ENCODE measurements around the gene CENPO. TPM values are rescaled to one million over a fixed set of nuclear protein-coding genes. Genes with fewer than 3 reads are reported as not detected.

Gene CENPO
- total RNA-seq, 2 experiments from 2014 or later: 53.6 to 59.2 TPM

DNA sequence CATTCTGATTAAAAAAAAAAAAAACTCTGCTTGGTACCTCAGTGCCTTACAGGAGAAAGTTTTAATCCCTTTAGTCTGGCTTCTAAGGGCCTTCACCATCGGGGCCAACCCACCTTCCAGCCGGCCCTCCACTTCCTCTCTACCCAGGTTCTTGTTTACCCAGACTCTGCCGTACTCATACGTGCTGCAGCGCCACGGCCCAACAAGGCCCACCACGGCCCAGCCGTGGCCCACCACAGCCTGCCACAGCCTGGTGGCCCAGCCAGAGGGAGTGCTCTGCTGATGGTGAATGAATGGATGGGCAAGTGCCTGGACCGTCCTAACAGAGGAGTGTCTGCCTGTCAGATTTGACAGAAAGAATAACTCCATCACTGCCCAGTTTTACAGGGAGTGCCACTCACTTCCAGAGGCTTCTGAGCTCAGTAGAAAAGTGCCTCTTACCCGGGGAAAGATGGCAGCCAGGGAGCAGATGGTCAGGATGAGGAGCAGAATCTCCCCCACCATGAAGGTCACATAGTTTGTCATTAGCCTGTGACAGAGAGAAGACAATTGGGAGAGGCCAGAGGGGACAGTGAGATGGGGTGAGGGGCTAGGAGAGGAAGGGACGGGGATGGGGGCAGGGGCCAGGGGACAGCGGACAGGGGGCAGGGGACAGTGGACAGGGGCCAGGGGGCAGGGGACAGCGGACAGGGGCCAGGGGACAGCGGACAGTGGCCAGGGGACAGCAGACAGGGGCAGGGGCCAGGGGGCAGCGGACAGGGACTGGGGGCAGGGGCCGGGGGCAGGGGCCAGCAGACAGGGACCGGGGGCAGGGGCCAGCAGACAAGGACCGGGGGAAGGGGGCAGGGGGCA lies 38.2 kb downstream of the CENPO start:
- Histone ChIP-seq H4K20me1 (ENCODE audit: insufficient read depth, low read length) (no peaks in the 10 kb centered on the region), H2AFZ (ENCODE audit: low read length) (no peak overlapping the region), H3K9me3 (ENCODE audit: low read length) (no peaks in the 10 kb centered on the region), H3K4me1 (ENCODE audit: insufficient read depth, low read length, poor library complexity, severe bottlenecking) (peaks cover 11% of the 10 kb centered on the region), H3K79me2 (ENCODE audit: insufficient read depth, low read depth, low read length) (no peaks in the 10 kb centered on the region), H3K4me3 (ENCODE audit: low read depth, low read length, poor library complexity, severe bottlenecking) (no peak overlapping the region), H3K4me2 (ENCODE audit: low read length) (no peak overlapping the region), H3K27ac (ENCODE audit: low read depth, low read length, poor library complexity, severe bottlenecking) (no peak overlapping the region), H3K9me2 (ENCODE audit: insufficient read depth, low read length) (no peaks in the 10 kb centered on the region), H3K36me3 (ENCODE audit: insufficient read depth, low read length) (peaks cover 38% of the 10 kb centered on the region)
- ChIA-PET POLR2A (no interaction called here), CTCF (ENCODE audit: unreplicated experiment) (no interaction called here)
- no peak for DNase-seq (ENCODE audit: low spot score)
- no TSS peak for BruUV-seq (replicated peaks)
- intact Hi-C loops (cut with micrococcal nuclease; ENCODE audit: unreplicated experiment): no loop called here
- TF ChIP-seq EZH2phosphoT487 (IDR thresholded peaks at IDR 0.05; ENCODE audit: borderline replicate concordance, low read depth, low read length): no peak
- TF ChIP-seq, protein P1, sequence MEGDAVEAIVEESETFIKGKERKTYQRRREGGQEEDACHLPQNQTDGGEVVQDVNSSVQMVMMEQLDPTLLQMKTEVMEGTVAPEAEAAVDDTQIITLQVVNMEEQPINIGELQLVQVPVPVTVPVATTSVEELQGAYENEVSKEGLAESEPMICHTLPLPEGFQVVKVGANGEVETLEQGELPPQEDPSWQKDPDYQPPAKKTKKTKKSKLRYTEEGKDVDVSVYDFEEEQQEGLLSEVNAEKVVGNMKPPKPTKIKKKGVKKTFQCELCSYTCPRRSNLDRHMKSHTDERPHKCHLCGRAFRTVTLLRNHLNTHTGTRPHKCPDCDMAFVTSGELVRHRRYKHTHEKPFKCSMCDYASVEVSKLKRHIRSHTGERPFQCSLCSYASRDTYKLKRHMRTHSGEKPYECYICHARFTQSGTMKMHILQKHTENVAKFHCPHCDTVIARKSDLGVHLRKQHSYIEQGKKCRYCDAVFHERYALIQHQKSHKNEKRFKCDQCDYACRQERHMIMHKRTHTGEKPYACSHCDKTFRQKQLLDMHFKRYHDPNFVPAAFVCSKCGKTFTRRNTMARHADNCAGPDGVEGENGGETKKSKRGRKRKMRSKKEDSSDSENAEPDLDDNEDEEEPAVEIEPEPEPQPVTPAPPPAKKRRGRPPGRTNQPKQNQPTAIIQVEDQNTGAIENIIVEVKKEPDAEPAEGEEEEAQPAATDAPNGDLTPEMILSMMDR (conservative IDR thresholded peaks at IDR 0.05; ENCODE audit: low read length): no peak

DNA sequence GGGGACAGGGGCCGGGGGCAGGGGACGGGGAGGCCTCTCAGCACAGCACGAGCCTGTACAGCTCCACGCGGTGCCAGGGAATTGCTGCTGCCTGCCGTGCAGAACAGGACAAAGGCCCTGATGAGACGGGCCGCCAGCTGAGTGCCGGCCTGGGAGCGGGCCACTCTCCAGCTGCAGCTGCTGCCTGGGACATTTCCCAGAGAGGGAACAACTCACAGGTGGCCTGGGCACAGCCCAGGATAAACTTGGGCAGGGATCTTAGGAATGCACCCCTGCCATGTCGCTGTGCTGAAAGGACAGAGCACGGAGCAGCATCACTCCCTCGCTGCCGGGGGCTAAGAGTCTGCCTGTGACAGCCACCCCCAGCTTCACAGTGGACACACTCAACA lies 38.8 kb downstream of the CENPO start:
- no TSS peak for BruUV-seq (replicated peaks)
- Histone ChIP-seq H3K9me2 (ENCODE audit: insufficient read depth, low read length) (no peaks in the 10 kb centered on the region), H4K20me1 (ENCODE audit: insufficient read depth, low read length) (no peaks in the 10 kb centered on the region), H3K9me3 (ENCODE audit: low read length) (no peaks in the 10 kb centered on the region), H3K4me2 (ENCODE audit: low read length) (no peak overlapping the region), H3K4me1 (ENCODE audit: insufficient read depth, low read length, poor library complexity, severe bottlenecking) (peaks cover 5% of the 10 kb centered on the region), H3K36me3 (ENCODE audit: insufficient read depth, low read length) (peaks cover 36% of the 10 kb centered on the region), H3K79me2 (ENCODE audit: insufficient read depth, low read depth, low read length) (no peaks in the 10 kb centered on the region), H2AFZ (ENCODE audit: low read length) (no peak overlapping the region), H3K27ac (ENCODE audit: low read depth, low read length, poor library complexity, severe bottlenecking) (no peak overlapping the region), H3K4me3 (ENCODE audit: low read depth, low read length, poor library complexity, severe bottlenecking) (no peak overlapping the region)
- CTCF ChIA-PET (ENCODE audit: unreplicated experiment): no interaction called here
- no peak for DNase-seq (ENCODE audit: low spot score)
- no peak for TF ChIP-seq EZH2phosphoT487 (IDR thresholded peaks at IDR 0.05; ENCODE audit: borderline replicate concordance, low read depth, low read length)
- TF ChIP-seq, protein P1 (conservative IDR thresholded peaks at IDR 0.05; ENCODE audit: low read length): no peak
- intact Hi-C loops (cut with micrococcal nuclease; ENCODE audit: unreplicated experiment): no loop called here
- POLR2A ChIA-PET: no interaction called here

DNA sequence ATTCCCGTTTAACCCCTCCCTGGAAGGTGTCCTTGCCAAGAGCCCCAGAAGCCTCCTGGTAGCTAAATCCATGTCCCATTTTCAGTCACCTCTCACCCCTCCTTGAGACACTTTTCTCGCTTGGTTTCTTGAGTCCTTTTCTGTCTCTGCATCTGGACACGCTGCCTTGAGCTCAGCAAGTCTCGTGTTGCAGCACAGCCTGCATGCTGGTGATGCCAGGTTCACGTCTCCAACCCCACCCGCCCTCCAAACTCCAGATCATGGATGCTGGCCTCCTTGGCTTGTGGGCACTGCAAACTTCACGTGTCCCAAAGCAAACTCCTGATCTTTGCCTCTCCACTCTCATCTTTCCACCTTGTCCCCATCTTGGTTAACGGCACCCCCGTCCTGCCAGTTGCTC lies 39.3 kb downstream of the CENPO start:
- Histone ChIP-seq H3K79me2 (ENCODE audit: insufficient read depth, low read depth, low read length) (no peaks in the 10 kb centered on the region), H3K9me2 (ENCODE audit: insufficient read depth, low read length) (no peaks in the 10 kb centered on the region), H3K4me2 (ENCODE audit: low read length) (no peak overlapping the region), H3K36me3 (ENCODE audit: insufficient read depth, low read length) (peaks cover 36% of the 10 kb centered on the region), H3K4me1 (ENCODE audit: insufficient read depth, low read length, poor library complexity, severe bottlenecking) (peaks cover under 1% of the 10 kb centered on the region), H3K27ac (ENCODE audit: low read depth, low read length, poor library complexity, severe bottlenecking) (no peak overlapping the region), H4K20me1 (ENCODE audit: insufficient read depth, low read length) (no peaks in the 10 kb centered on the region), H3K9me3 (ENCODE audit: low read length) (no peaks in the 10 kb centered on the region), H2AFZ (ENCODE audit: low read length) (no peak overlapping the region), H3K4me3 (ENCODE audit: low read depth, low read length, poor library complexity, severe bottlenecking) (no peak overlapping the region)
- DNase-seq (ENCODE audit: low spot score): no peak
- ChIA-PET CTCF (ENCODE audit: unreplicated experiment) (no interaction called here), POLR2A (no interaction called here)
- no TSS peak for BruUV-seq (replicated peaks)
- no peak for TF ChIP-seq EZH2phosphoT487 (IDR thresholded peaks at IDR 0.05; ENCODE audit: borderline replicate concordance, low read depth, low read length)
- TF ChIP-seq, protein P1 (conservative IDR thresholded peaks at IDR 0.05; ENCODE audit: low read length): no peak
- intact Hi-C loops (cut with micrococcal nuclease; ENCODE audit: unreplicated experiment): no loop called here
